Stimulated activated memory B cell treated with anti-CD40 and anti-IgM and Interleukin-4, amounts not matched to agents 10 μg/mL and 1 μg/mL and 100 μg/mL, for 72 hours (primary cell): ENCODE data around the gene SFPQ.

Source experiments
- ATAC-seq: fragments of 150-1000 bp; cut with Tn5 transposase; 2 replicates; pipeline ENCODE4 v1.10.0; 2021
- H3K27ac Mint-ChIP-seq: one replicate; pipeline ENCODE4 v1.8.0; 2022; ENCODE audit warnings: mild to moderate bottlenecking, mixed read lengths
- H3K27me3 Mint-ChIP-seq: one replicate; pipeline ENCODE4 v1.8.0; 2022; ENCODE audit warnings: mixed read lengths
- H3K36me3 Mint-ChIP-seq: one replicate; pipeline ENCODE4 v1.8.0; 2022; ENCODE audit warnings: mixed read lengths
- H3K4me1 Mint-ChIP-seq: one replicate; pipeline ENCODE4 v1.8.0; 2022; ENCODE audit warnings: mixed read lengths
- H3K4me3 Mint-ChIP-seq: one replicate; pipeline ENCODE4 v1.8.0; 2022; ENCODE audit warnings: mild to moderate bottlenecking, moderate library complexity, mixed read lengths
- H3K9me3 Mint-ChIP-seq: one replicate; pipeline ENCODE4 v1.8.0; 2022; ENCODE audit warnings: mixed read lengths

The SFPQ gene

DNA sequence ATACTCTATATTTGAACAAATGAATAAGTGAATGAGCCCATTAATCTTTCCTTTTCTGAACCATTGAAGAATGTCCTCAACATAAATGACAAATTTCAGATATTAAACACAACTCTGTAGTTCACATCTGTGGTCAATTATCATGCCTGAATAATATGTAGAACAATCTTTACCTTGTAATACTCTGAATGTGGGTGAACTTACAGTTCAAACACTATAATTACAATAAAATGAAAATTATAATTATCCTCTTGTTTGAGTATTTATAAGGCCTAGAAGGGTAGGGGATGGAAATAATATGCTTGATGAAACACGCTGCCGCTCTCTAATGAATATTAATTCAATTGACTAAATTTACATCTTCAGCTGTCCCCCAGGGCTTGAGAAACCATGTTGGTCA is 8.7 kb upstream of the SFPQ start:
- ATAC-seq = no peak
- Mint-ChIP-seq H3K27me3 (no peaks in the 10 kb centered on the region), H3K4me3 (no peak overlapping the region), H3K9me3 (no peaks in the 10 kb centered on the region), H3K36me3 (no peaks in the 10 kb centered on the region), H3K27ac (no peak overlapping the region), H3K4me1 (no peaks in the 10 kb centered on the region)

DNA sequence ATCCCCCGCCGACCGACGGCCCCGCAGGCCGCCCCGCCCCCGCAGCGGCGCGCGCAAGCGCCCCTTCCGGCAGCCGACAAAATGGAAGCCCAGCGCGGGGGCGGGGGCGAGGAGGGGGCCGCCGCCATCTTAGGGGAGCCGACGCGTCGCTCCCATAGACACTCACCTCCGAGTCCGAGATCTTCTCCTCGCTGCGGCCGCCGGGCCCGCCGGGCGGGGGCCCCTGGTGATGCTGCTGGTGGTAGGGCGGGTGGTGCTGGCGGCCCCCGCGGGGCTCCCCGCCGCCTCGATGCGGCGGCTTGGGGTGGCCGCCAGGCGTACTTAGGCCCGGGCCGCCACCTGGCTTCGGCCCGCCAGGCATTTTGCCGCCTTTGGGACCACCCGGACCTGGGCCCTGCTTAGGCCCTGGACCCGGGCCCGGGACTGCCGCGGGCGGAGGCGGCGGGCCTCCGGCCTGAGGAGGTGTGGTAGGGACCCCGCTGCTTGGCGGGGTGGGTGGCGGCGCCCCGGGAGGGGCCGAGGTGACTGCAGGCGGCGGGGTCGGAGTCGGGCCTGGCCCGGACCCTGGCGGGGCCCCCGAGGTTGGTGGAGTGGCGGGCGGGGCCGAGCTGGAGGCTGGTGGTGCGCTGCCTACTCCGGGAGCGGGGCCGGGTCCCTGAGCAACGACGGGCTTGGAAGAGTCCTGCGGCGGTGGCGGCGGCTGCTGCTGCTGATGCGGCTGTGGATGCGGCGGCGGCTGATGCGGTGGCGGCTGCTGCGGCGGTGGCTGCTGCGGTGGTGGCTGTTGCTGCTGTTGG is 691 bp downstream of the SFPQ start:
- peak; percentile 73 for ATAC-seq
- peaks cover 48% of the 10 kb centered on the region for H3K36me3 Mint-ChIP-seq
- H3K27ac Mint-ChIP-seq = peak overlapping the region; percentile 98
- H3K9me3 Mint-ChIP-seq = no peaks in the 10 kb centered on the region
- H3K4me1 Mint-ChIP-seq = peaks cover 45% of the 10 kb centered on the region
- H3K27me3 Mint-ChIP-seq = no peaks in the 10 kb centered on the region
- peak overlapping the region; percentile 91 for H3K4me3 Mint-ChIP-seq

DNA sequence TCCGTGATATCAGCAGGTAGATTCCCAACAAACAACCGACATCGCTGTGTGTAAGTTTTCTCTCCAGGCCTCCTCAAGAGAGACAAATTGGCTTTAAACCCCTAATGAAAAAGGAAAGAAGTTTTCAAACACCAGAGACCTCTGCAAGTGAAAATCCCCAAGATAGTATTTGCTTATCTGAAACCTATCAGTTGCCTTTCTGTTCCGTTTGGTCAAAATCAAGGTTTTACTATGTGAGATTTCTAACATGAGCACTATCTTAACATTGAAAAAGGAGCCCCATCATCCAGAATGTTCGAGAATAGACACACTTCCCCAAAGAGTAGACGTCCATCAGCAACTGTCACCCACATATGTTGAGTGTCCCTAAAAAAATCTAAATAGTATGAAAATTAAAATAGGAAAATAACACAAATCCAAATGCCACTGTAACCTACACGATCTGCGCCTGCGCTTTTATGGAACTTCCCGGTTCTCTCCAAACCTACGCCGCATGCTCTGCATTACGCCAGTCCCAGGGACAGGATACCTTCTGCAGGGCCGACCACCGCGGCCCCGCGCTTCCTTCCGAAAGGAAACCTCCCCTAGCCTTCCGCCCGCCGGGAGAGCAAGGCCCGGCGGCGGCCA is 1.4 kb downstream of the SFPQ start:
- Mint-ChIP-seq H3K27ac (peak overlapping the region; percentile 98), H3K9me3 (no peaks in the 10 kb centered on the region), H3K36me3 (peaks cover 54% of the 10 kb centered on the region), H3K27me3 (no peaks in the 10 kb centered on the region), H3K4me3 (peak overlapping the region; percentile 91), H3K4me1 (peaks cover 51% of the 10 kb centered on the region)
- ATAC-seq = no peak

DNA sequence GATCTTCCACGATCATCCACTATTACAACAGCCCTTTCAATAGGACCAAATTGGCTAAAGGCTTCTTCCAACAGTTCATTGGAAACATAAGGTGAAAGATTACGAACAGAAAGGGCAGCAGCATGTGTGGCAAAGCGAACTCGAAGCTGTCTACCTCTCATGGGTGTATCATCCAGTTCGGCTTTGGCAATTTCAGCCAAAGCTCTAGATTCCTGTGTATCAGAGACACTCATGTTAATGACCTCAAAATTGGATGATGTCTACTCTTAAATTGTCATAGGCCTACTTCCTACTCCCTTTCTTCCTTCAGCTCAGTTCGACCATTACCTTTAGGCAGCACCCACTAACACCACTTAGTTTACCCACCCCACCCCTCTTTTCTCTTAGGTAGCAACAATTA is 2.2 kb downstream of the SFPQ start:
- Mint-ChIP-seq H3K27me3 (no peaks in the 10 kb centered on the region), H3K36me3 (peaks cover 61% of the 10 kb centered on the region), H3K27ac (peak overlapping the region; percentile 98), H3K9me3 (no peaks in the 10 kb centered on the region), H3K4me1 (peaks cover 57% of the 10 kb centered on the region), H3K4me3 (peak overlapping the region; percentile 91)
- ATAC-seq = no peak

DNA sequence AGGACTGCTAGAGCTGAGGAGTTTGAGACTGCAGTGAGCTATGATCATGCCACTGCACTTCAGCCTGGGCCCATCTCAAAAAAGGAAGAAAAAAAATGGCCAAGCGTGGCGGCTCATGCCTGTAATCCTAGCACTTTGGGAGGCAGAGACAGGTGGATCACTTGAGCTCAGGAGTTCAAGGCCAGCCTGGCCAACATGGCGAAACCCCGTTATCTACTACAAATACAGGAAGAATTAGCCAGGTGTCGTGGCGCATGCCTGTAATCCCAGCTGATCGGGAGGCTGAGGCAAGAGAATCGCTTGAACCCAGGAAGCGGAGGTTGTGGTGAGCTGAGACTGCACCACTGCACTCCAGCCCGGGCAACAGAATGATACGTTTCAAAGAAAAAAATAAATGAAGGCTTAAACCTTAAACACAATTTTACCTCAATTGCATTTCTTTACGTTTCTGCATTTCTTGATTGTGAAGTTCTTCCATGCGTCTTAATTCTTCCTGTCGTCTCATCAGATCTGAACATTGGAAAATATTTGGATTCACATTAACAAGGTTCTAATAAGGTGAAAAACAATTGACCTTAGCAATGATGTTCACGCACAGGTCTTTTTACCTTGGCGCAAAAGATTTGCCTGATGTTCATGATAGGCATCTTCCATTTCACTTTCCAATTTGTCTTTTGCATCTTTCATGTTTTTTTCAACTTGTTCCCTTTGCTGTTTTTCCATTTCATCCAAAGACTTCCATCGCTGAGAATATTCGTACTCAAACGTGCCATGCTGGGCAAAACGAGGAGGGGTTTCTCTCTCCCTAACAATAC is 4.2 kb downstream of the SFPQ start:
- ATAC-seq = no peak
- no peaks in the 10 kb centered on the region for H3K27me3 Mint-ChIP-seq
- H3K9me3 Mint-ChIP-seq = no peaks in the 10 kb centered on the region
- no peak overlapping the region for H3K27ac Mint-ChIP-seq
- H3K4me3 Mint-ChIP-seq = peak overlapping the region; percentile 91
- H3K36me3 Mint-ChIP-seq = peaks cover 79% of the 10 kb centered on the region
- peaks cover 73% of the 10 kb centered on the region for H3K4me1 Mint-ChIP-seq

DNA sequence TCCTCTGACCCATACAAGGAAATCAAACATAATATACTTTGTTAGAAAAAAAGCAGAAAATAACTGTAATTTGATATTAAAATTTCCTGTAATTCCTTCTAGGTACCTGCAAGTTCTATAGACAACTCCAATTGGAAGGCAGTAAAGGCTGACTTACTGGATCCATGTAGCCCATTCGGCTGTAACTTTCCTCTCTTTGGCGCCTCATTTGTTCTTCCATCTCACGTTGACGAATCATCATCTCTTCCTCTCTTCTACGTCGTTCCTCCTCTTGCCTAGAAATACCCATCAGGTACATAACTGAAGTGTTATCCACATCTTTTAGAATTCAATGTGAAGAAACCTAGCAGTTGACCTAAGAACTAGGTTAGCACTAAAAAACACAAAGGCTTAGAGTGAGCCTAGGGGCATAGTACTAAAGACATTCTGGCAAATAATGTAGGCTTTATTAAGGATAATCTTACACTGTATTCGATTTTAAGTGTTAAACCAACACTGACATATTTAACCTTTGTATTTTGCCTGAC is 5.1 kb downstream of the SFPQ start:
- H3K4me3 Mint-ChIP-seq = peak overlapping the region; percentile 13
- no peaks in the 10 kb centered on the region for H3K9me3 Mint-ChIP-seq
- H3K36me3 Mint-ChIP-seq = peaks cover 86% of the 10 kb centered on the region
- H3K4me1 Mint-ChIP-seq = peaks cover 81% of the 10 kb centered on the region
- no peak overlapping the region for H3K27ac Mint-ChIP-seq
- no peaks in the 10 kb centered on the region for H3K27me3 Mint-ChIP-seq
- no peak for ATAC-seq

DNA sequence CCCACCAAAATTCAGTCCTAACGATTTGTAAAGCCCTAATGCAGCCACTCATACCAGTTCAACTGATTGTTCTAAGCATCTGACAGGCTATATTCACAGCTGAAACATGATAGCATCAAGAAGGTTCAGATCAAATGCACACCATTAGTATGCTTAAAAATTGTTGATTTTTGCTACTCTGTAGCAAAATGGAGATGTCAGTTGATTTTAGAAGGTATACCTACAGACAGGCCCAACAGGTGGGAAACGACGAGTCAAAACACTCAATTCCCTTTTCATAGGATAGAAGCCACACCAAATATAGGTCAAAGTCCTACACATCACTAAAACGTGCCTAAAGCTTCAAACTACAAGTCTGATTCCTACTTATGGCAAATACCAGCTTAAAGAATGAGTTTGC is 6.7 kb downstream of the SFPQ start:
- H3K27ac Mint-ChIP-seq = no peak overlapping the region
- ATAC-seq = no peak

DNA sequence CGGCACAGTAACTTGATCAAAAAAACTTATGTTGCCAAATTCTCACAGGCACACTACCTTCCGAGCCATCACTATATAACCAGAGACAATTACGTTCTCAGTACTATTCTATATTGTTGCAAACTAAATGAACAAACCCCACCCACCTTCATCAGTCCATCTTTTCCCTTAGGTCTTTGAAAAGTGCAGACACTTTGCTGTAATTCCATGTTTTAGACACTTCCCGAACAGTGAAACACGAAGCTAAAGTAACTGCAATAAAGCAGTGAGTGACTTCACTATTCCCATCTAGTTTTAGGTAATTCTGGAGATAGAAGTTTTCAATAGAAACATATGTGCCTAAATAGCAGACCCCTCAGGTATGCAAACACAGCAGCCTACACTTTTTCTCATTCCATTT is 7.7 kb downstream of the SFPQ start:
- no peaks in the 10 kb centered on the region for H3K27me3 Mint-ChIP-seq
- H3K9me3 Mint-ChIP-seq = no peaks in the 10 kb centered on the region
- no peak overlapping the region for H3K4me3 Mint-ChIP-seq
- no peak overlapping the region for H3K27ac Mint-ChIP-seq
- peaks cover 89% of the 10 kb centered on the region for H3K36me3 Mint-ChIP-seq
- no peak for ATAC-seq
- peaks cover 83% of the 10 kb centered on the region for H3K4me1 Mint-ChIP-seq

More for the DNA sequence above, 6.7 kb downstream of the SFPQ start:
- Mint-ChIP-seq H3K36me3 (peaks cover 89% of the 10 kb centered on the region), H3K4me3 (no peak overlapping the region), H3K4me1 (peaks cover 85% of the 10 kb centered on the region), H3K9me3 (no peaks in the 10 kb centered on the region), H3K27me3 (no peaks in the 10 kb centered on the region)

DNA sequence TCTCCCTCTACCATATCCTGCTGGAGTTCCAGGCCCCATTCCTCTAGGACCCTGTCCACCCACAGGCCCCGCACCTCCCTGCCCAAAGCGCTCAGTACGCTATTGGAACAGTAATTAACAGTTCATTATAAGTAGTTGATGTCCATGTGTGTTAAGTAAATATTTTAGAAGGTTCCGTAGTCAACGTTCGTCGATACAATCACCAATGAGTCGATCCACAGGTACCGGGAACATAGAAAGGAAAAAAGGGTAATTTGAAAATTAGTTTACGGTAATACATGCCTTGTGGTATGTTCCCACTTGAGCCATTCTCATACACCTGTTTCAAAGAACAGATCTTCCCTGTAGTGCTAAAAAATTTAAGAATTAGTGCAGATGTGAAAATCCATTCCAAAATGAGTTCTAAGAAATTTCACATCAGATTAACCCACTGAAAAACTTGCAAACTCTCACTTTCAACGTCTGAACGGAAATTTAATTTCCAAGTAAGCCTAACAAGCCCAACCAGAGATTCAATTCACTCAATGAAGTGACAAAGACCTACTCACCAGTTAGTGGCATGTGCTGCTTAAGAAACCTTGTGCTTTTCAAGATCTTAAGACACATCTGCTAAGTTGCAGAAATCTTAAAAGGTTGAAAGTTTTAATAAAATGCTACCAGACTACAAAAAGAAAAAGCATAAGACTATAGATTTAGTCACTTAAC is 8.3 kb downstream of the SFPQ start:
- Mint-ChIP-seq H3K27me3 (no peaks in the 10 kb centered on the region), H3K4me3 (no peak overlapping the region), H3K36me3 (peaks cover 88% of the 10 kb centered on the region), H3K9me3 (no peaks in the 10 kb centered on the region), H3K27ac (no peak overlapping the region), H3K4me1 (peaks cover 83% of the 10 kb centered on the region)
- ATAC-seq = no peak

DNA sequence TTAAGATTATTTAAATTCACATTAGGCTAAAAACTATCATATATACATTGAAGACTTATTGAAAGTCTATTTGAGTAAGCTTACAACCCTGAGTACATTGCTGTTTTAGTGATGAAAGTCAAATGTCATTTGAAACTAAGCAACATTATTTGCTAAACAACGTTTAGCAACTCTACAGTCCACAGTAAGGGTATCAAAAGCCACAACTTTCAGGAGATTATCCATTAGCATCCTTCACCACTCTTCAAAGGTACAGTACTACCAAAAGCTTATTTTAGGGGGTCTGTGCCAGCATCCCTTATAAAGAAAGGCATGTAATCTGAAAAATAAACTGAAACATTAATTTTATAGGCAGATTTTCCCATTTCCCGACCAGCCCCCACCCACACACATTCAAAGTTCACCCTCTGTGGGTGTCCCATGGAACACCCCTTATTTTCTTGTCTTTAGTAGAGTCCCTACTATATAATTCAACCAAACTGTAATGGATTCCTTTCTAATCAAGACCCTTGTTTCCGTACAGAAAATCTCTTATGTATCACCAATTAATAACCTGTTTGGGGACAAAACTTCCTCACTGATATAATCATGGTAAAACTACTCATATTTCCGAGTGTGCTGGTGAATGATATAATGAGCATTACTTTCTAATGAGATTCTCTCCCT is 11.0 kb downstream of the SFPQ start:
- ATAC-seq = no peak
- Mint-ChIP-seq H3K36me3 (peaks cover 77% of the 10 kb centered on the region), H3K4me1 (peaks cover 63% of the 10 kb centered on the region), H3K9me3 (no peaks in the 10 kb centered on the region), H3K4me3 (no peak overlapping the region), H3K27me3 (no peaks in the 10 kb centered on the region), H3K27ac (no peak overlapping the region)

DNA sequence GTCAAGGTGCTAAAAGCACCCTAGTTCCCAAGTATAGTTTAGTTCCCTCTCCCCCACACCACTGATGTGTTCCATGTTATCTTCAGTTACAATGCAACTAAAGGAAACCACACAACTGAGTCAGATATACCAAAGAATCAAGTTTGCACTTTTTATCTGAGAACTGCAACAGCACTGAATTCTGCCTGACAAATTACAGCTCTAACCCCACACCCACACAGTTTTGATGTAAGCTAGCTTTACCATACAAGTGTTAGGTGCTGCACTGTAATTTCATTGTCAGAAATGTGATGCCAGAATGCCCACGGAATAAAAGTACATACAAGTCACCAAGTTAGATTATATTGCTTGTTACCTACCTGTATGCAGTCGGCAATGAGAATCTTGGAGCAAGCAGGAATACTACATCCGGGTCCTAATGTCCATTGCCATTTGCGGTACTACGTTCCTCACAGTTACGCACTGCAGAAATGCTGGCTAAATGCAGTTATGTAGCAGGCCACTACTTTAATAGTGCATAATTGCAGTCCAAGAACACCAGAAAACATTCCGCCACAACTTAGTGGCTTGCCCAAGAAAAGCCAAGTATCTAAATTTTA is 12.1 kb downstream of the SFPQ start:
- Mint-ChIP-seq H3K4me1 (peaks cover 54% of the 10 kb centered on the region), H3K27me3 (no peaks in the 10 kb centered on the region), H3K27ac (no peak overlapping the region), H3K36me3 (peaks cover 75% of the 10 kb centered on the region), H3K4me3 (no peak overlapping the region), H3K9me3 (no peaks in the 10 kb centered on the region)
- no peak for ATAC-seq

DNA sequence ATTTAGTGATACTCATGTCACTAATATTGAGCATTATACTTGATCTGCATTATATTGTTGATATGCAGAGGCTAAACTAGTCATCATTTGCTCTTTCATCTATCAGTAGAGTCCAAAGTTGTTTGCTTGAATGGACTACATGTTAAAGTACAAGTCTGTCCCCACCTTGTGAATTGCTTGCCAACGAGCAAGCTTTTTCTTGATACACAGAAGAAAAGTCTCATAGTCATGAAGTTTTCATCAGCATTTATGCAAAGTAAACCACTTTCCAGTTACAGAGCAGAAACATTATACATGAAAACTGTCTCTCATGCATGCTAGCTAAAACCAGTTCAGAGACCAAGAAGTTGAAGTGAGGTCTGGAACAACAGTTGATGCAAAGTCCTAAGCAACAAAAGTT is 13.0 kb downstream of the SFPQ start:
- ATAC-seq = no peak
- no peaks in the 10 kb centered on the region for H3K9me3 Mint-ChIP-seq
- H3K27me3 Mint-ChIP-seq = no peaks in the 10 kb centered on the region
- H3K36me3 Mint-ChIP-seq = peaks cover 75% of the 10 kb centered on the region
- H3K4me3 Mint-ChIP-seq = no peak overlapping the region
- peaks cover 47% of the 10 kb centered on the region for H3K4me1 Mint-ChIP-seq
- no peak overlapping the region for H3K27ac Mint-ChIP-seq

DNA sequence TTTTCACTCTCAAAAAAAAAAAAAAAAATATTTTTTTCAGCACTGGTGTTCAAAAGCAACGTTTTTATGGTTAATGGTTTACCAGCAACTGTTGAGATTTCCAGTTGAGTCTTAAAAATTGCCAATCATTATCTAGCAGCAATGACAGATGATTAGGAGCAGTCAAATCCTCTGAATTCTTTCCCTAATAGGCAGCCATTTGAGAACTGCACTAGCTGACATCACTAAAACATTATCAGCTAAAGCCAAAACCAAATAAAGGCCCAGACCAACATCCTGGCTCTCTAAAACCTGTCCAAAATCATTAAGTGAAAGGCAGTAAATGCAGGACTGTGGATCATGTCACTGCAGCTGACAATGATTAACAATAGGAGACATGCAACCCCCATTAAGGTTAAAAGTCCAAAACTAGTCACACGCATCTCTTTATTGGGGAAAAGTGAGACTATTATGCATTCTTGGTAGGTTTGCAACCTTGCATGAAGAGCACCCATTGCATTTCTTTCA is 14.0 kb downstream of the SFPQ start:
- no peaks in the 10 kb centered on the region for H3K27me3 Mint-ChIP-seq
- H3K4me1 Mint-ChIP-seq = peaks cover 39% of the 10 kb centered on the region
- H3K36me3 Mint-ChIP-seq = peaks cover 67% of the 10 kb centered on the region
- H3K4me3 Mint-ChIP-seq = no peak overlapping the region
- H3K27ac Mint-ChIP-seq = no peak overlapping the region
- ATAC-seq = no peak
- no peaks in the 10 kb centered on the region for H3K9me3 Mint-ChIP-seq

DNA sequence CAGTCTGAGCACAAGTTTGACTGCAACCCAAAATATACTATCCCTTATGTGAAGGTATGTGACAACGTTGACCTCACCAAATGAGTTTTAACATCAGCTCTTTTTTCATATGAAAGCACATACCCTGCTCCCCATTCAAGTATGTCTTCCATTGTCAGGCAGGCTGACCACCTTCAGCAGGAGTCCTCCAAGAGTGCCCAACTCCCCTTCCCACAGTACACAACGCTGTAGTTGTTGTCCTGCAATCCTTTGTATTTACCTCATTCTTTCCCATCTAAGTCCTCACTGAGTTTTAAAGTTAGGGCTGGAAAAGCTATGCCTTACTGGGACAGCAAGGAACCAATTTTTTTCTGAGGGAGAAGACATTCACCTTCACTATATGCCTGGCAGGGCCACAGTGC is 14.7 kb downstream of the SFPQ start:
- no peak for ATAC-seq

More for the DNA sequence above, 14.7 kb downstream of the SFPQ start:
- no peak overlapping the region for H3K27ac Mint-ChIP-seq
- peaks cover 33% of the 10 kb centered on the region for H3K4me1 Mint-ChIP-seq
- peaks cover 62% of the 10 kb centered on the region for H3K36me3 Mint-ChIP-seq
- no peaks in the 10 kb centered on the region for H3K27me3 Mint-ChIP-seq
- no peaks in the 10 kb centered on the region for H3K9me3 Mint-ChIP-seq
- no peak overlapping the region for H3K4me3 Mint-ChIP-seq
